ENCODE results near the gene CCDC66. TPM values are rescaled to one million over a fixed set of nuclear protein-coding genes. Genes with fewer than 3 reads are reported as not detected.

CCDC66 gene
- 28.2 and 31.7 TPM in 2 replicates for total RNA-seq

GRCh38 chr3:56556908-56557830 lies at the start of gene CCDC66:
Gene CCDC66 (plus strand): TSS chr3:56557175. CDS start chr3:56557243, 68 bp downstream.

Other genes starting within 250 kb of the CCDC66 start
- 0.55 and 0.75 TPM in 2 replicates for gene ERC2, start 88.7 kb upstream of the CCDC66 start, total RNA-seq
- gene TASOR, start 126.1 kb downstream of the CCDC66 start, total RNA-seq: 91.7 and 95.5 TPM in 2 replicates
- 5.8 and 10.1 TPM in 2 replicates for gene ARHGEF3, start 244.8 kb downstream of the CCDC66 start, total RNA-seq

Data from uterine smooth muscle cell (primary cell).